Natural killer cell (primary cell): ENCODE data around the gene ADAMTS5. TPM values are rescaled to one million over a fixed set of nuclear protein-coding genes. Genes with fewer than 3 reads are reported as not detected.

Experiments
- ATAC-seq, 3 donors: fragments of 150-1000 bp in 2 of 3; fragments of 200-7000 bp in 1 of 3; cut with Tn5 transposase; 1 replicate in 1 of 3; 2 replicates in 2 of 3; pipeline ENCODE4 v1.10.0; 2021; ENCODE audit warnings: mild to moderate bottlenecking in 2 of 3, moderate library complexity in 2 of 3
- DNase-seq, 2 donors: peaks; one replicate each; pipeline versions ENCODE4 v3.0.0 to v3.0.0-alpha.2; 2013 to 2021; ENCODE audit warnings: mixed read lengths in 1 of 2
- H3K27ac ChIP-seq: one replicate; pipeline ENCODE4 v1.5.1; 2013; ENCODE audit warnings: mild to moderate bottlenecking, low read length
- H3K27me3 ChIP-seq: one replicate; pipeline ENCODE4 v1.6.1; 2013; ENCODE audit warnings: low read length; ENCODE audit not compliant: control insufficient read depth, insufficient read depth
- H3K36me3 ChIP-seq: one replicate; pipeline ENCODE4 v1.6.1; 2013; ENCODE audit warnings: low read length; ENCODE audit not compliant: control insufficient read depth, insufficient read depth
- H3K4me1 ChIP-seq: one replicate; pipeline ENCODE4 v1.6.1; 2013; ENCODE audit warnings: low read length; ENCODE audit not compliant: control insufficient read depth, insufficient read depth
- H3K4me3 ChIP-seq: one replicate; pipeline ENCODE4 v1.5.1; 2013; ENCODE audit warnings: low read length
- H3K9me3 ChIP-seq: one replicate; pipeline ENCODE4 v1.6.1; 2013; ENCODE audit warnings: low read length; ENCODE audit not compliant: control insufficient read depth, insufficient read depth
- H3K27ac Mint-ChIP-seq, 2 donors: one replicate each; pipeline ENCODE4 v1.8.0; 2022; ENCODE audit warnings: mild to moderate bottlenecking in 2 of 2, mixed read lengths in 2 of 2, moderate library complexity in 1 of 2
- H3K27me3 Mint-ChIP-seq, 2 donors: one replicate each; pipeline ENCODE4 v1.8.0; 2022; ENCODE audit warnings: low read depth in 2 of 2, mixed read lengths in 2 of 2
- H3K36me3 Mint-ChIP-seq: one replicate; pipeline ENCODE4 v1.8.0; 2022; ENCODE audit warnings: mixed read lengths
- H3K4me1 Mint-ChIP-seq, 2 donors: one replicate each; pipeline ENCODE4 v1.8.0; 2022; ENCODE audit warnings: mixed read lengths in 2 of 2
- H3K4me3 Mint-ChIP-seq: one replicate; pipeline ENCODE4 v1.8.0; 2022; ENCODE audit warnings: mild to moderate bottlenecking, moderate library complexity, mixed read lengths
- H3K9me3 Mint-ChIP-seq, 2 donors: one replicate each; pipeline ENCODE4 v1.8.0; 2022; ENCODE audit warnings: mixed read lengths in 2 of 2
- CTCF ChIP-seq: fragments of 200-600 bp; IDR thresholded peaks from one replicate; pipeline ENCODE4 v1.8.0; 2022; ENCODE audit warnings: antibody characterized with exemption
- WGBS: methylation state at CpG from one replicate; pipeline ENCODE4 v1.1.7; 2013; ENCODE audit warnings: missing lambda C conversion rate; ENCODE audit not compliant: insufficient coverage; 5-methylcytosine and 5-hydroxymethylcytosine counted together
- intact Hi-C: fragments of 100-400 bp; cut with micrococcal nuclease; formaldehyde crosslinking; loops from one replicate; pipeline ENCODE4 v1.14.2; 2022
- total RNA-seq, 4 donors: library from RNA; stranded (reverse); fragments of 120-200 nt in 1 of 4; gene quantifications; one replicate each; pipeline versions ENCODE4 v1.2.3 to v1.2.4, GENCODE V29; 2013 to 2022

ADAMTS5 gene
- total RNA-seq, 3 donors from 2014 or later (not counting 1 experiment from before 2014, with no cell fraction given) = 0.08 TPM; not detected in 2

GRCh38 chr21:26941421-26941820, 25.5 kb downstream of the ADAMTS5 start:
- Histone ChIP-seq H3K27me3 (peaks cover 2% of the 10 kb centered on the region), H3K4me1 (no peaks in the 10 kb centered on the region), H3K27ac (no peak overlapping the region), H3K4me3 (no peak overlapping the region), H3K9me3 (no peaks in the 10 kb centered on the region), H3K36me3 (no peaks in the 10 kb centered on the region)
- ATAC-seq (no peak), DNase-seq (no peak)
- intact Hi-C loops = no loop called here
- Mint-ChIP-seq H3K36me3 (no peaks in the 10 kb centered on the region), H3K4me1 (no peaks in the 10 kb centered on the region), H3K4me3 (no peak overlapping the region), H3K27ac (no peak overlapping the region), H3K27me3 (peaks cover 4 to 5% of the 10 kb centered on the region in 2 donors), H3K9me3 (peaks cover 0 to under 1% of the 10 kb centered on the region in 2 donors)
- TF ChIP-seq CTCF = no peak
- WGBS = 100% methylated on average over 1 of the region's 1 CpG

GRCh38 chr21:26939601-26940111, 27.2 kb downstream of the ADAMTS5 start:
- Mint-ChIP-seq H3K27ac (no peak overlapping the region), H3K4me1 (no peaks in the 10 kb centered on the region), H3K27me3 (peaks cover 0 to 3% of the 10 kb centered on the region in 2 donors), H3K9me3 (no peaks in the 10 kb centered on the region), H3K36me3 (no peaks in the 10 kb centered on the region), H3K4me3 (no peak overlapping the region)
- intact Hi-C loops = no loop called here
- ATAC-seq = no peak
- WGBS = 90% methylated on average over 2 of the region's 2 CpGs
- TF ChIP-seq CTCF = no peak
- Histone ChIP-seq H3K9me3 (no peaks in the 10 kb centered on the region), H3K27ac (no peak overlapping the region), H3K36me3 (no peaks in the 10 kb centered on the region), H3K4me3 (no peak overlapping the region), H3K4me1 (no peaks in the 10 kb centered on the region), H3K27me3 (peaks cover 2% of the 10 kb centered on the region)
- DNase-seq = no peak

DNA sequence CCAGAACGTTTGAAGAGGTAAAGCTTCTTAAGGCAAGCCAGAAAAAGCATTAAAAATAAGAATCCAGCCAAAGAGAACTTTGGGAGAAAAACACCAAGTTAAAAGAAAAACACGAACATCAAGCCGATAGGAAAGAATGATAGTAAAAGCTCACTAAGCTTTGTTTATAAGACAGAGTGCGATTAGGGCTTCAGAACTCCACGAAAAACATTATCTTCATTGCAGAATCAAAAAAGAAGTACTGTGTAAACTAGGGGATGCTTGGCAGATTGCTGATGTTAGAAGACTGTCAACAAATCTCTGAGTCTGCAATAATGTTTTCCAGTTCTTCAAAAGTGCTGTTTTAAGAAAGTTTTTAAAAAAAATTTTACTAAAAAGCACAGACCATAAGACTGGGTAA, 30.2 kb downstream of the ADAMTS5 start:
- no peak overlapping the region for H3K4me3 ChIP-seq
- Mint-ChIP-seq H3K27ac (no peak overlapping the region), H3K9me3 (no peaks in the 10 kb centered on the region), H3K27me3 (peaks cover 0 to 3% of the 10 kb centered on the region in 2 donors), H3K4me1 (no peaks in the 10 kb centered on the region), H3K36me3 (no peaks in the 10 kb centered on the region), H3K4me3 (no peak overlapping the region)
- ATAC-seq (no peak), DNase-seq (no peak)
- H3K9me3 ChIP-seq = no peaks in the 10 kb centered on the region
- H3K36me3 ChIP-seq = no peaks in the 10 kb centered on the region
- intact Hi-C loops = no loop called here
- TF ChIP-seq CTCF = no peak
- no peak overlapping the region for H3K27ac ChIP-seq
- H3K4me1 ChIP-seq = no peaks in the 10 kb centered on the region
- peaks cover 2% of the 10 kb centered on the region for H3K27me3 ChIP-seq
- WGBS = 83% methylated on average over 5 of the region's 5 CpGs

- Histone ChIP-seq H3K27me3 (peaks cover 2% of the 10 kb centered on the region), H3K4me1 (no peaks in the 10 kb centered on the region), H3K36me3 (no peaks in the 10 kb centered on the region), H3K9me3 (no peaks in the 10 kb centered on the region), H3K4me3 (no peak overlapping the region), H3K27ac (no peak overlapping the region)
- no peak overlapping the region for H3K4me3 Mint-ChIP-seq
- DNase-seq (no peak), ATAC-seq (no peak)
- no peaks in the 10 kb centered on the region for H3K9me3 Mint-ChIP-seq
- H3K4me1 Mint-ChIP-seq = no peaks in the 10 kb centered on the region
- intact Hi-C loops = no loop called here
- H3K27ac Mint-ChIP-seq = no peak overlapping the region
- TF ChIP-seq CTCF = no peak
- peaks cover 0 to 3% of the 10 kb centered on the region in 2 donors for H3K27me3 Mint-ChIP-seq
- no peaks in the 10 kb centered on the region for H3K36me3 Mint-ChIP-seq
Observed at GRCh38 chr21:26935977-26936376, 30.9 kb downstream of the ADAMTS5 start.
